Measurements from ENCODE around the gene ZFHX2.

ZFHX2 gene

GRCh38 chr14:23566778-23567185, 15.2 kb upstream of the ZFHX2 start:
- H3K4ac ChIP-seq (ENCODE audit: low read depth in 1 of 2, low read length in 2 of 2), result peak overlapping the region in 1 of 2 experiments; percentile 97
- peaks cover 9 to 42% of the 10 kb centered on the region in 2 experiments for H3K36me3 ChIP-seq (ENCODE audit: control insufficient read depth in 1 of 2, insufficient read depth in 2 of 2, low read depth in 1 of 2, low read length in 2 of 2)
- peaks cover 37% of the 10 kb centered on the region for H3K79me1 ChIP-seq (replicated peaks; ENCODE audit: low read length, poor library complexity, severe bottlenecking)
- no peaks in the 10 kb centered on the region for H3K9me3 ChIP-seq (ENCODE audit: control insufficient read depth, low read length)
- WGBS, result 52% methylated on average over 5 of the region's 5 CpGs
- peak overlapping the region; percentile 38 to 71 for H3K18ac ChIP-seq (ENCODE audit: low read depth in 1 of 2, low read length in 2 of 2)
- H2AK5ac ChIP-seq (ENCODE audit: low read length, severe bottlenecking), result no peak overlapping the region
- H3K14ac ChIP-seq (ENCODE audit: low read length in 2 of 2), result no peak overlapping the region
- H3K27ac ChIP-seq (ENCODE audit: low read length, poor library complexity, severe bottlenecking), result peak overlapping the region; percentile 38
- H3K23ac ChIP-seq (ENCODE audit: low read length in 2 of 2), result no peak overlapping the region
- H4K91ac ChIP-seq (ENCODE audit: low read length), result peak overlapping the region; percentile 55
- peak overlapping the region; percentile 88 for H2AFZ ChIP-seq (ENCODE audit: low read depth, low read length)
- H3K4me2 ChIP-seq (ENCODE audit: low read length, poor library complexity, severe bottlenecking), result peak overlapping the region; percentile 83
- H3K4me1 ChIP-seq (ENCODE audit: control insufficient read depth, insufficient read depth, low read depth, low read length), result peaks cover 15% of the 10 kb centered on the region
- H4K8ac ChIP-seq (ENCODE audit: low read length), result peak overlapping the region; percentile 99
- no peak overlapping the region for H2BK15ac ChIP-seq (ENCODE audit: low read depth, poor library complexity, severe bottlenecking)
- peak; percentile 22 for DNase-seq
- peak overlapping the region in 1 of 2 experiments; percentile 34 for H2BK12ac ChIP-seq (ENCODE audit: low read length in 2 of 2)
- peak overlapping the region; percentile 88 for H3K9ac ChIP-seq (ENCODE audit: low read length)
- H3K4me3 ChIP-seq (ENCODE audit: insufficient read depth in 1 of 2, low read depth in 1 of 2, low read length in 2 of 2), result peak overlapping the region; percentile 79 to 80
- peak overlapping the region; percentile 20 for H2BK5ac ChIP-seq (ENCODE audit: low read depth, low read length, poor library complexity, severe bottlenecking)
- H2BK120ac ChIP-seq (ENCODE audit: low read depth, low read length), result no peak overlapping the region
- peaks cover 11 to 14% of the 10 kb centered on the region in 2 experiments for H3K27me3 ChIP-seq (ENCODE audit: control insufficient read depth in 1 of 2, insufficient read depth in 1 of 2, low read length in 2 of 2)

GRCh38 chr14:23566112-23566777, 14.7 kb upstream of the ZFHX2 start:
- Histone ChIP-seq H4K8ac (ENCODE audit: low read length) (no peak overlapping the region), H4K91ac (ENCODE audit: low read length) (no peak overlapping the region), H3K9ac (ENCODE audit: low read length) (peak overlapping the region; percentile 88), H2AK5ac (ENCODE audit: low read length, severe bottlenecking) (no peak overlapping the region), H2AFZ (ENCODE audit: low read depth, low read length) (no peak overlapping the region), H3K4ac (ENCODE audit: low read depth in 1 of 2, low read length in 2 of 2) (no peak overlapping the region), H3K4me2 (ENCODE audit: low read length, poor library complexity, severe bottlenecking) (peak overlapping the region; percentile 83), H3K4me1 (ENCODE audit: control insufficient read depth, insufficient read depth, low read depth, low read length) (peaks cover 15% of the 10 kb centered on the region), H3K4me3 (ENCODE audit: insufficient read depth in 1 of 2, low read depth in 1 of 2, low read length in 2 of 2) (peak overlapping the region in 1 of 2 experiments; percentile 80), H2BK15ac (ENCODE audit: low read depth, poor library complexity, severe bottlenecking) (no peak overlapping the region), H2BK5ac (ENCODE audit: low read depth, low read length, poor library complexity, severe bottlenecking) (no peak overlapping the region), H3K23ac (ENCODE audit: low read length in 2 of 2) (no peak overlapping the region), H2BK12ac (ENCODE audit: low read length in 2 of 2) (no peak overlapping the region), H3K36me3 (ENCODE audit: control insufficient read depth in 1 of 2, insufficient read depth in 2 of 2, low read depth in 1 of 2, low read length in 2 of 2) (peaks cover 14 to 48% of the 10 kb centered on the region in 2 experiments), H3K27ac (ENCODE audit: low read length, poor library complexity, severe bottlenecking) (no peak overlapping the region), H3K18ac (ENCODE audit: low read depth in 1 of 2, low read length in 2 of 2) (no peak overlapping the region), H3K79me1 (replicated peaks; ENCODE audit: low read length, poor library complexity, severe bottlenecking) (peaks cover 37% of the 10 kb centered on the region), H3K9me3 (ENCODE audit: control insufficient read depth, low read length) (no peaks in the 10 kb centered on the region), H2BK120ac (ENCODE audit: low read depth, low read length) (no peak overlapping the region), H3K14ac (ENCODE audit: low read length in 2 of 2) (no peak overlapping the region), H3K27me3 (ENCODE audit: control insufficient read depth in 1 of 2, insufficient read depth in 1 of 2, low read length in 2 of 2) (peaks cover 6 to 9% of the 10 kb centered on the region in 2 experiments)
- WGBS, result over 99% methylated on average over 10 of the region's 10 CpGs
- no peak for DNase-seq

- no peak overlapping the region for H2BK15ac ChIP-seq (ENCODE audit: low read depth, poor library complexity, severe bottlenecking)
- no peak for DNase-seq
- no peak overlapping the region for H3K4me3 ChIP-seq (ENCODE audit: insufficient read depth in 1 of 2, low read depth in 1 of 2, low read length in 2 of 2)
- H3K79me1 ChIP-seq (replicated peaks; ENCODE audit: low read length, poor library complexity, severe bottlenecking), result peaks cover 37% of the 10 kb centered on the region
- no peak overlapping the region for H3K18ac ChIP-seq (ENCODE audit: low read depth in 1 of 2, low read length in 2 of 2)
- peaks cover 21 to 53% of the 10 kb centered on the region in 2 experiments for H3K36me3 ChIP-seq (ENCODE audit: control insufficient read depth in 1 of 2, insufficient read depth in 2 of 2, low read depth in 1 of 2, low read length in 2 of 2)
- WGBS, result 89% methylated on average over 11 of the region's 11 CpGs
- no peaks in the 10 kb centered on the region for H3K9me3 ChIP-seq (ENCODE audit: control insufficient read depth, low read length)
- H2BK120ac ChIP-seq (ENCODE audit: low read depth, low read length), result no peak overlapping the region
- no peak overlapping the region for H3K27ac ChIP-seq (ENCODE audit: low read length, poor library complexity, severe bottlenecking)
- H3K23ac ChIP-seq (ENCODE audit: low read length in 2 of 2), result no peak overlapping the region
- peaks cover 0 to 6% of the 10 kb centered on the region in 2 experiments for H3K27me3 ChIP-seq (ENCODE audit: control insufficient read depth in 1 of 2, insufficient read depth in 1 of 2, low read length in 2 of 2)
- peaks cover 15% of the 10 kb centered on the region for H3K4me1 ChIP-seq (ENCODE audit: control insufficient read depth, insufficient read depth, low read depth, low read length)
- H2AFZ ChIP-seq (ENCODE audit: low read depth, low read length), result no peak overlapping the region
- H2BK12ac ChIP-seq (ENCODE audit: low read length in 2 of 2), result no peak overlapping the region
- no peak overlapping the region for H2BK5ac ChIP-seq (ENCODE audit: low read depth, low read length, poor library complexity, severe bottlenecking)
- no peak overlapping the region for H3K4me2 ChIP-seq (ENCODE audit: low read length, poor library complexity, severe bottlenecking)
- no peak overlapping the region for H2AK5ac ChIP-seq (ENCODE audit: low read length, severe bottlenecking)
- H4K8ac ChIP-seq (ENCODE audit: low read length), result no peak overlapping the region
- H4K91ac ChIP-seq (ENCODE audit: low read length), result no peak overlapping the region
- H3K4ac ChIP-seq (ENCODE audit: low read depth in 1 of 2, low read length in 2 of 2), result no peak overlapping the region
- no peak overlapping the region for H3K14ac ChIP-seq (ENCODE audit: low read length in 2 of 2)
- no peak overlapping the region for H3K9ac ChIP-seq (ENCODE audit: low read length)
These were observed 14.1 kb upstream of the ZFHX2 start for GRCh38 chr14:23565626-23566025.

- Histone ChIP-seq H3K79me1 (replicated peaks; ENCODE audit: low read length, poor library complexity, severe bottlenecking) (peaks cover 42% of the 10 kb centered on the region), H3K9me3 (ENCODE audit: control insufficient read depth, low read length) (no peaks in the 10 kb centered on the region)
These were observed 13.3 kb upstream of the ZFHX2 start for GRCh38 chr14:23564876-23565275.

More at GRCh38 chr14:23564876-23565275, 13.3 kb upstream of the ZFHX2 start:
- Histone ChIP-seq H3K27me3 (ENCODE audit: control insufficient read depth in 1 of 2, insufficient read depth in 1 of 2, low read length in 2 of 2) (peaks cover 0 to 3% of the 10 kb centered on the region in 2 experiments), H3K18ac (ENCODE audit: low read depth in 1 of 2, low read length in 2 of 2) (no peak overlapping the region), H3K4me1 (ENCODE audit: control insufficient read depth, insufficient read depth, low read depth, low read length) (peaks cover 15% of the 10 kb centered on the region), H3K27ac (ENCODE audit: low read length, poor library complexity, severe bottlenecking) (no peak overlapping the region), H2AK5ac (ENCODE audit: low read length, severe bottlenecking) (no peak overlapping the region), H2BK5ac (ENCODE audit: low read depth, low read length, poor library complexity, severe bottlenecking) (no peak overlapping the region), H2BK15ac (ENCODE audit: low read depth, poor library complexity, severe bottlenecking) (no peak overlapping the region), H3K36me3 (ENCODE audit: control insufficient read depth in 1 of 2, insufficient read depth in 2 of 2, low read depth in 1 of 2, low read length in 2 of 2) (peaks cover 27 to 58% of the 10 kb centered on the region in 2 experiments), H3K4me2 (ENCODE audit: low read length, poor library complexity, severe bottlenecking) (no peak overlapping the region), H2BK12ac (ENCODE audit: low read length in 2 of 2) (no peak overlapping the region), H3K9ac (ENCODE audit: low read length) (no peak overlapping the region), H2BK120ac (ENCODE audit: low read depth, low read length) (no peak overlapping the region), H2AFZ (ENCODE audit: low read depth, low read length) (no peak overlapping the region), H3K14ac (ENCODE audit: low read length in 2 of 2) (no peak overlapping the region), H4K91ac (ENCODE audit: low read length) (no peak overlapping the region), H4K8ac (ENCODE audit: low read length) (no peak overlapping the region), H3K4ac (ENCODE audit: low read depth in 1 of 2, low read length in 2 of 2) (no peak overlapping the region), H3K23ac (ENCODE audit: low read length in 2 of 2) (no peak overlapping the region), H3K4me3 (ENCODE audit: insufficient read depth in 1 of 2, low read depth in 1 of 2, low read length in 2 of 2) (no peak overlapping the region)
- DNase-seq, result no peak
- 91% methylated on average over 6 of the region's 7 CpGs for WGBS
